Activated CD4-positive, alpha-beta T cell treated with anti-CD3 and anti-CD28 coated beads for 36 hours (primary cell): ENCODE measurements around the gene TRIM5. TPM values are rescaled to one million over a fixed set of nuclear protein-coding genes. Genes with fewer than 3 reads are reported as not detected.

Source experiments
- ATAC-seq: fragments of 200-7000 bp; cut with Tn5 transposase; one replicate; pipeline ENCODE4 v1.10.0; 2021; ENCODE audit warnings: mild to moderate bottlenecking, moderate library complexity
- CTCF ChIA-PET: fragments of 350-600 bp; sonication (Branson Sonifier 250); formaldehyde crosslinking; loops from one replicate; lab custom pipeline; 2021; ENCODE audit warnings: antibody characterized with exemption; lab: Charles Lee
- POLR2A ChIA-PET: fragments of 350-600 bp; sonication (Branson Sonifier 250); formaldehyde crosslinking; loops from one replicate; lab custom pipeline; 2021; ENCODE audit warnings: antibody characterized with exemption, inconsistent platforms; lab: Charles Lee
- DNase-seq: peaks from one replicate; pipeline ENCODE4 v3.0.0-alpha.2; 2020
- H3K27ac Mint-ChIP-seq: one replicate; pipeline ENCODE4 v1.8.0; 2021; ENCODE audit warnings: mixed read lengths
- H3K27me3 Mint-ChIP-seq: one replicate; pipeline ENCODE4 v1.8.0; 2021; ENCODE audit warnings: mixed read lengths
- H3K36me3 Mint-ChIP-seq: one replicate; pipeline ENCODE4 v1.8.0; 2021; ENCODE audit warnings: low read depth, mixed read lengths
- H3K4me1 Mint-ChIP-seq: one replicate; pipeline ENCODE4 v1.8.0; 2021; ENCODE audit warnings: mixed read lengths
- H3K4me3 Mint-ChIP-seq: one replicate; pipeline ENCODE4 v1.8.0; 2021; ENCODE audit warnings: mild to moderate bottlenecking, moderate library complexity, mixed read lengths
- H3K9me3 Mint-ChIP-seq: one replicate; pipeline ENCODE4 v1.8.0; 2021; ENCODE audit warnings: low read depth, mixed read lengths
- intact Hi-C, 2 experiments: fragments of 100-400 bp; cut with DNase I in 1 of 2; cut with micrococcal nuclease in 1 of 2; formaldehyde crosslinking; loops; one replicate each; pipeline versions ENCODE4 v1.14.2 to v1.15.1; 2022 to 2024; cut with DNase I, micrococcal nuclease
- total RNA-seq, 2 experiments: library from RNA; stranded (reverse); gene quantifications; one replicate each; pipeline ENCODE4 v1.2.3, GENCODE V29; 2021

Gene TRIM5
- total RNA-seq, 2 experiments from 2014 or later = 16.4 to 17.9 TPM

DNA sequence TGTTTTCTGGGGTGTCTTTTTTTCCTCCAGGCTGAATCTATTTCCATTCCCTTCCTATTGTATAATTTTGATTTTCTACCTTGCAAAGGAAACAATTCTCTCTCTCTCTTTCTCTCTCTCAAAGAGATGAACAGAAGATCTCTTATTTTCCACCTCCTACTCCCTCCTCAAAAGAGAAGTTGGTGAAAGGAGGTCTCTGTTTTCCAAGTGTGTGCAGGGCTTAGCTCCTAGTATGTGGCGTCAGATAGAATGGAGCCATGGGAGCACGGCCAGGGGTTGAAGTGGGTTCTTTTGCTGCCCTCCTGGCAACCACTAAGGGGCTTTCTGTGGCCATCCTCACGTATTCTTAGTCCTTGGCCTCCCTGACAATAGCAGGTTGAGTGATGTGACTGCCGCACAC, 59.6 kb downstream of the TRIM5 start:
- H3K27me3 Mint-ChIP-seq = no peaks in the 10 kb centered on the region
- peaks cover 36% of the 10 kb centered on the region for H3K4me1 Mint-ChIP-seq
- no peak for DNase-seq
- intact Hi-C loops = loop anchor here (2.0 to 10.0 kb wide), 3 partner anchors 60 to 1020 kb away; partner anchors contain the start of genes CNGA4 (in 1 of the 2), FHIP1B (in 1 of the 2), TRIM5 (in 1 of the 2) and TRIM68 (in 1 of the 2)
- POLR2A ChIA-PET = no interaction called here
- peak overlapping the region; percentile 95 for H3K27ac Mint-ChIP-seq
- CTCF ChIA-PET = no interaction called here
- peaks cover 4% of the 10 kb centered on the region for H3K9me3 Mint-ChIP-seq
- peaks cover 7% of the 10 kb centered on the region for H3K36me3 Mint-ChIP-seq
- peak overlapping the region; percentile 87 for H3K4me3 Mint-ChIP-seq
- no peak for ATAC-seq

- Mint-ChIP-seq H3K27me3 (no peaks in the 10 kb centered on the region), H3K4me3 (peak within 1 kb of the TSS; percentile 87), H3K36me3 (peaks cover 7% of the 10 kb centered on the region), H3K27ac (peak within 1 kb of the TSS; percentile 95), H3K4me1 (peaks cover 35% of the 10 kb centered on the region), H3K9me3 (peaks cover 4% of the 10 kb centered on the region)
- ChIA-PET CTCF (interaction anchor here (0.6 to 0.9 kb wide), 2 partner anchors 11 to 418 kb away, joined by 3 read pairs; no protein-coding TSS in a partner anchor), POLR2A (interaction anchor here (0.7 kb wide), 1 partner anchor 981 kb away, joined by 4 read pairs; no protein-coding TSS in a partner anchor)
- intact Hi-C loops = loop anchor here (1.0 to 10.0 kb wide), 4 partner anchors 60 to 1020 kb away; partner anchors contain the start of genes TRIM5 (in 2 of the 2), CNGA4 (in 1 of the 2), FHIP1B (in 1 of the 2) and TRIM68 (in 1 of the 2)
- peak; percentile 95 for ATAC-seq
- DNase-seq = peak; percentile 72
Observed at GRCh38 chr11:5624489-5625279, 60.2 kb downstream of the TRIM5 start, which contains the start of gene TRIM34. TRIM34 (plus strand) TSS chr11:5625001; CDS start chr11:5632332, 7,331 bp downstream.

DNA sequence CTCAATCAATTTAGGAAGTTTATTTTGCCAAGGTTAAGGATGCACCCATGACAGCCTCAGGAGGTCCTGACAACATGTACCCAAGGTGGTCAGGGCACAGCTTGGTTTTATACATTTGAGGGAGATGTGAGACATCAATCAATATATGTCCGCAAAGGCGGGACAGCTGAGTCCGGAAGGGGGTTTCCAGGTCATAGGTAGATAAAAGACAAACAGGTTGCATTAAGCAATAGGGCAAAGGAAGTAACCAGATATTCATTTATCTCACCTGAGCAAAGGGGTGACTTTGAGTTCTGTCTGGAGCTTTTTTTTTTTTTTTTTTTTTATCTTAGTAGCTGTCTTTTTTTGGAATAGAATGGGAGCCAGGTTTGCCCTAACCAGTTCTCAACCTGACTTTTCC, 62.1 kb downstream of the TRIM5 start:
- POLR2A ChIA-PET = no interaction called here
- H3K4me3 Mint-ChIP-seq = no peak overlapping the region
- peaks cover 2% of the 10 kb centered on the region for H3K9me3 Mint-ChIP-seq
- peak overlapping the region; percentile 69 for H3K27ac Mint-ChIP-seq
- intact Hi-C loops = loop anchor here in 1 of 2 experiments (10.0 kb wide), 2 partner anchors 612 to 1018 kb away; partner anchors contain the start of genes CNGA4, FHIP1B and TRIM68
- DNase-seq (no peak), ATAC-seq (no peak)
- peaks cover 7% of the 10 kb centered on the region for H3K36me3 Mint-ChIP-seq
- CTCF ChIA-PET = no interaction called here
- H3K4me1 Mint-ChIP-seq = peaks cover 31% of the 10 kb centered on the region
- no peaks in the 10 kb centered on the region for H3K27me3 Mint-ChIP-seq

DNA sequence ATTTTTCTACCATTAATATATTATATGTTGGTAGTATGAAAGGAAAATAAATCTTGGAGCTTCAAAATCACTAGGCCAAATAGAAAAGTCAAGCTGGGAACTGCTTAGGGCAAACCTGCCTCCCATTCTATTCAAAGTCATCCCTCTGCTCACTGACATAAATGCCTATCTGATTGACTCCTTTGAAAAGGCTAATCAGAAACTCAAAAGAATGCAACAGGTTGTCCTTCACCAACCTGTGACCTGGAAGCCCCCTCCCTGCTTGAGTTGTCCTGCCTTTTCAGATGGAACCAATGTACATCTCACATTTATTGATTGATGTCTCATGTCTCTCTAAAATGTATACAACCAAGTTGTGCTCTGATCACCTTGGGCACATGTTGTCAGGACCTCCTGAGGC, 63.3 kb downstream of the TRIM5 start:
- H3K9me3 Mint-ChIP-seq = no peaks in the 10 kb centered on the region
- CTCF ChIA-PET = interaction anchor here (1.6 kb wide), 1 partner anchor 63 kb away, joined by 4 read pairs; the partner anchor contains the start of gene TRIM5
- intact Hi-C loops = loop anchor here in 1 of 2 experiments (10.0 kb wide), 2 partner anchors 613 to 1017 kb away; partner anchors contain the start of genes CNGA4, FHIP1B and TRIM68
- H3K4me3 Mint-ChIP-seq = no peak overlapping the region
- no peak for ATAC-seq
- POLR2A ChIA-PET = no interaction called here
- no peak overlapping the region for H3K27ac Mint-ChIP-seq
- H3K27me3 Mint-ChIP-seq = no peaks in the 10 kb centered on the region
- peaks cover 4% of the 10 kb centered on the region for H3K36me3 Mint-ChIP-seq
- DNase-seq = no peak
- H3K4me1 Mint-ChIP-seq = peaks cover 18% of the 10 kb centered on the region

GRCh38 chr11:5620651-5621521, 64.0 kb downstream of the TRIM5 start:
- DNase-seq = no peak
- ATAC-seq = no peak
- no peak overlapping the region for H3K4me3 Mint-ChIP-seq
- POLR2A ChIA-PET = no interaction called here
- intact Hi-C loops = loop anchor here in 1 of 2 experiments (10.0 kb wide), 2 partner anchors 614 to 1016 kb away; partner anchors contain the start of genes CNGA4, FHIP1B and TRIM68
- H3K4me1 Mint-ChIP-seq = peaks cover 12% of the 10 kb centered on the region
- no peak overlapping the region for H3K27ac Mint-ChIP-seq
- CTCF ChIA-PET = interaction anchor here (1.6 kb wide), 1 partner anchor 64 kb away, joined by 4 read pairs; the partner anchor contains the start of gene TRIM5
- H3K27me3 Mint-ChIP-seq = no peaks in the 10 kb centered on the region
- peaks cover 4% of the 10 kb centered on the region for H3K36me3 Mint-ChIP-seq
- no peaks in the 10 kb centered on the region for H3K9me3 Mint-ChIP-seq

GRCh38 chr11:5618807-5619206, 66.1 kb downstream of the TRIM5 start:
- Mint-ChIP-seq H3K27ac (no peak overlapping the region), H3K9me3 (no peaks in the 10 kb centered on the region), H3K27me3 (no peaks in the 10 kb centered on the region), H3K4me1 (peaks cover 2% of the 10 kb centered on the region), H3K4me3 (no peak overlapping the region), H3K36me3 (peaks cover 2% of the 10 kb centered on the region)
- DNase-seq (no peak), ATAC-seq (no peak)
- ChIA-PET CTCF (no interaction called here), POLR2A (no interaction called here)
- intact Hi-C loops = no loop called here

Other genes with a start within 250 kb of the TRIM5 start
- gene OR51I1, start 243.6 kb downstream of the TRIM5 start, total RNA-seq = not detected
- not detected for gene OR51I2, start 235.8 kb downstream of the TRIM5 start, total RNA-seq
- not detected for gene OR52D1, start 196.4 kb downstream of the TRIM5 start, total RNA-seq
- gene UBQLN3, start 175.1 kb downstream of the TRIM5 start, total RNA-seq = not detected
- under 1 TPM; 0.11 to 0.14 TPM for gene UBQLNL, start 168.4 kb downstream of the TRIM5 start, total RNA-seq
- gene OR52H1, start 136.5 kb downstream of the TRIM5 start, total RNA-seq = not detected
- gene OR52B6, start 104.2 kb downstream of the TRIM5 start, total RNA-seq = not detected
- under 1 TPM; 0.75 to 0.76 TPM for gene TRIM6, start 88.4 kb downstream of the TRIM5 start, total RNA-seq
- gene TRIM34, start 60.1 kb downstream of the TRIM5 start, total RNA-seq = 10 to 100 TPM; 10.4 to 11.8 TPM
- 100 to 1,000 TPM in 1 of 2 experiments, 10 to 100 TPM in 1; 73.4 to 101 TPM for gene TRIM22, start 4.7 kb upstream of the TRIM5 start, total RNA-seq
- under 1 TPM; 0.14 to 0.16 TPM for gene OR56B1, start 51.4 kb upstream of the TRIM5 start, total RNA-seq
- under 1 TPM; 0.23 to 0.70 TPM for gene OR52N4, start 69.2 kb upstream of the TRIM5 start, total RNA-seq
- gene OR52N5, start 98.3 kb upstream of the TRIM5 start, total RNA-seq = not detected
- not detected for gene OR52N1, start 106.2 kb upstream of the TRIM5 start, total RNA-seq
- not detected for gene OR52N2, start 123.8 kb upstream of the TRIM5 start, total RNA-seq
- not detected for gene OR52E6, start 156.8 kb upstream of the TRIM5 start, total RNA-seq
- gene OR52E8, start 172.6 kb upstream of the TRIM5 start, total RNA-seq = not detected
- gene OR52E4, start 195.6 kb upstream of the TRIM5 start, total RNA-seq = not detected
- not detected for gene OR52E5, start 208.1 kb upstream of the TRIM5 start, total RNA-seq